Right lobe of liver (tissue), 6 donors: ENCODE results near the gene GREB1. TPM values are rescaled to one million over a fixed set of nuclear protein-coding genes. Genes with fewer than 3 reads are reported as not detected.

Experiments used
- ATAC-seq, 4 donors: fragments of 200-7000 bp; cut with Tn5 transposase; one replicate each; pipeline ENCODE4 v1.9.1; 2020; ENCODE audit warnings: mild to moderate bottlenecking in 4 of 4, moderate library complexity in 4 of 4
- DNase-seq, 3 donors: peaks; one replicate each; pipeline ENCODE4 v3.0.0-alpha.2; 2020
- H3K27ac ChIP-seq, 3 donors: fragments of 200-600 bp; one replicate each; pipeline ENCODE4 v1.8.0; 2022
- H3K27me3 ChIP-seq, 2 donors: fragments of 200-600 bp; one replicate each; pipeline ENCODE4 v1.8.0; 2022
- H3K36me3 ChIP-seq, 4 donors: fragments of 200-600 bp; sonication (generic) in 1 of 4; one replicate each; pipeline versions ENCODE4 v1.5.1 to v1.8.0; 2017 to 2022; ENCODE audit warnings: control low read depth in 1 of 4
- H3K4me1 ChIP-seq, 4 donors: fragments of 200-600 bp; sonication (generic) in 1 of 4; one replicate each; pipeline versions ENCODE4 v1.5.1 to v1.8.0; 2017 to 2022; ENCODE audit warnings: control low read depth in 1 of 4
- H3K4me3 ChIP-seq, 3 donors: fragments of 200-600 bp; one replicate each; pipeline ENCODE4 v1.8.0; 2022
- H3K9me3 ChIP-seq, 4 donors: fragments of 200-600 bp; sonication (generic) in 1 of 4; one replicate each; pipeline versions ENCODE4 v1.5.1 to v1.8.0; 2017 to 2022; ENCODE audit warnings: control low read depth in 1 of 4
- CTCF ChIP-seq, 4 donors: fragments of 200-600 bp in 3 of 4; fragments of 450-650 bp in 1 of 4; IDR thresholded peaks; one replicate each; pipeline versions ENCODE4 v1.5.1 to v1.8.0; 2016 to 2022; ENCODE audit warnings: antibody characterized with exemption in 4 of 4, mild to moderate bottlenecking in 2 of 4
- POLR2A ChIP-seq: fragments of 450-650 bp; IDR thresholded peaks from one replicate; pipeline ENCODE4 v1.6.1; 2017; ENCODE audit warnings: antibody characterized with exemption, mild to moderate bottlenecking
- WGBS: methylation state at CpG from one replicate; pipeline ENCODE4 v1.1.6; 2018; ENCODE audit warnings: low coverage, low lambda C conversion rate; ENCODE audit not compliant: insufficient coverage; ENCODE audit errors: missing lambda C conversion rate; 5-methylcytosine and 5-hydroxymethylcytosine counted together
- intact Hi-C, 2 donors: fragments of 100-400 bp; cut with DNase I; formaldehyde crosslinking; loops; one replicate each; pipeline versions ENCODE4 v1.11.2 to v1.14.1; 2022
- total RNA-seq, 6 experiments: library from RNA; depleted of rRNA in 2 of 6; stranded (reverse); fragments of >200 nt in 2 of 6; fragmentation: NEBNext Ultra II Directional in 3 of 6; extraction: Animal tissue kit (Norgen Biotek cat#: 25700) in 3 of 6; gene quantifications; one replicate each; pipeline versions ENCODE4 v1.1.0 to v1.2.4, GENCODE V29; 2016 to 2023
- donor health status: DM: no; HTN: yes; CAD: no.
- donor health status: DM: no; HTN: no; CAD: no.
- donor health status: DM: no; HTN: no; CAD: no.
- donor health status: DM: no; HTN: yes; CAD: no.
- donor health status: DM: no; HTN: yes; CAD: no.

The GREB1 gene
- total RNA-seq, 6 experiments from 2014 or later = 1.6 to 19.5 (median 6.5) TPM

- intact Hi-C loops = no loop called here
- no peaks in the 10 kb centered on the region for H3K27me3 ChIP-seq
- H3K4me3 ChIP-seq = no peak overlapping the region
- H3K4me1 ChIP-seq = no peaks in the 10 kb centered on the region
- no peaks in the 10 kb centered on the region for H3K9me3 ChIP-seq
- DNase-seq (no peak), ATAC-seq (no peak)
- no peak for TF ChIP-seq POLR2A
- no peak for TF ChIP-seq CTCF (IDR thresholded peaks at IDR 0.05)
- H3K36me3 ChIP-seq = no peaks in the 10 kb centered on the region
- H3K27ac ChIP-seq = no peak overlapping the region
- 77% methylated on average over 3 of the region's 6 CpGs for WGBS
Observed at GRCh38 chr2:11515490-11515981, 18.3 kb upstream of the GREB1 start.

GRCh38 chr2:11516984-11517648 is 16.7 kb upstream of the GREB1 start:
- 76% methylated on average over 4 of the region's 10 CpGs for WGBS
- Histone ChIP-seq H3K4me3 (no peak overlapping the region), H3K9me3 (no peaks in the 10 kb centered on the region), H3K27me3 (no peaks in the 10 kb centered on the region), H3K4me1 (no peaks in the 10 kb centered on the region), H3K36me3 (no peaks in the 10 kb centered on the region), H3K27ac (no peak overlapping the region)
- DNase-seq (no peak), ATAC-seq (peak in 1 of 4 donors; percentile 30)
- intact Hi-C loops = no loop called here
- TF ChIP-seq POLR2A = no peak
- TF ChIP-seq CTCF (IDR thresholded peaks at IDR 0.05) = no peak

GRCh38 chr2:11517906-11518305 is 15.9 kb upstream of the GREB1 start:
- H3K9me3 ChIP-seq = no peaks in the 10 kb centered on the region
- H3K27me3 ChIP-seq = no peaks in the 10 kb centered on the region
- TF ChIP-seq POLR2A (no peak), CTCF (IDR thresholded peaks at IDR 0.05) (no peak)
- no peak overlapping the region for H3K27ac ChIP-seq
- no peak overlapping the region for H3K4me3 ChIP-seq
- ATAC-seq (no peak), DNase-seq (no peak)
- 59% methylated on average over 3 of the region's 3 CpGs for WGBS
- no peaks in the 10 kb centered on the region for H3K4me1 ChIP-seq
- intact Hi-C loops = no loop called here
- H3K36me3 ChIP-seq = no peaks in the 10 kb centered on the region

- Histone ChIP-seq H3K27me3 (no peaks in the 10 kb centered on the region), H3K4me3 (no peak overlapping the region), H3K36me3 (no peaks in the 10 kb centered on the region), H3K4me1 (no peaks in the 10 kb centered on the region), H3K9me3 (no peaks in the 10 kb centered on the region), H3K27ac (no peak overlapping the region)
- WGBS = 82% methylated on average over 3 of the region's 3 CpGs
- no peak for DNase-seq
- intact Hi-C loops = no loop called here
- no peak for ATAC-seq
- TF ChIP-seq POLR2A = no peak
- TF ChIP-seq CTCF (IDR thresholded peaks at IDR 0.05) = no peak
Observed at GRCh38 chr2:11520092-11520693, 13.7 kb upstream of the GREB1 start.
